PC-3 (cell line): ENCODE data around the gene TJAP1. TPM values are rescaled to one million over a fixed set of nuclear protein-coding genes. Genes with fewer than 3 reads are reported as not detected.
A peak's percentile ranks its signal among the peaks of the same experiment; 100 is the strongest.

Source experiments
- ATAC-seq: fragments of 200-7000 bp; cut with Tn5 transposase; 2 replicates; pipeline ENCODE4 v1.9.1; 2020; ENCODE audit warnings: mild to moderate bottlenecking, moderate library complexity
- BruUV-seq: library from RNA; stranded (reverse); fragments of 400-500 nt; replicated peaks from 2 replicates; lab custom pipeline; 2021; lab: Mats Ljungman, UMichigan
- CTCF ChIA-PET: fragments of 300-600 bp; sonication (Branson Sonifier 250); formaldehyde crosslinking; loops from one replicate; lab custom pipeline; 2022; ENCODE audit warnings: antibody characterized with exemption; lab: Charles Lee
- POLR2A ChIA-PET: fragments of 300-600 bp; sonication (Branson Sonifier 250); formaldehyde crosslinking; loops from one replicate; lab custom pipeline; 2022; ENCODE audit warnings: antibody characterized with exemption; ENCODE audit not compliant: unreplicated experiment; lab: Charles Lee
- DNase-seq: peaks from one replicate; pipeline ENCODE4 v3.0.0-alpha.2; 2015
- H2AFZ ChIP-seq: fragments of 300-600 bp; sonication (generic); 2 replicates; pipeline ENCODE4 v1.6.0; 2016; ENCODE audit warnings: antibody characterized with exemption, low read length
- H3F3A ChIP-seq: fragments of 300-600 bp; sonication (generic); one replicate; pipeline ENCODE4 v1.6.0; 2017; ENCODE audit warnings: antibody characterized with exemption, low read length, control low read depth, mild to moderate bottlenecking; ENCODE audit not compliant: unreplicated experiment
- H3K27ac ChIP-seq: fragments of 300-600 bp; sonication (generic); 2 replicates; pipeline ENCODE4 v1.5.1; 2016; ENCODE audit warnings: mild to moderate bottlenecking, low read length
- H3K27me3 ChIP-seq: fragments of 300-600 bp; sonication (generic); 2 replicates; pipeline ENCODE4 v1.6.1; 2016; ENCODE audit warnings: low read length, mixed read lengths
- H3K36me3 ChIP-seq: fragments of 300-600 bp; sonication (generic); 2 replicates; pipeline ENCODE4 v1.6.1; 2016; ENCODE audit warnings: low read depth, mixed run types, low read length, mixed read lengths
- H3K4me1 ChIP-seq: fragments of 300-600 bp; sonication (generic); 2 replicates; pipeline ENCODE4 v1.5.1; 2016; ENCODE audit warnings: low read length; ENCODE audit not compliant: insufficient read depth
- H3K4me2 ChIP-seq: fragments of 300-600 bp; sonication (generic); 2 replicates; pipeline ENCODE4 v1.6.0; 2016; ENCODE audit warnings: low read length
- H3K4me3 ChIP-seq: fragments of 300-600 bp; sonication (generic); 2 replicates; pipeline ENCODE4 v1.5.1; 2016; ENCODE audit warnings: mild to moderate bottlenecking, low read length, mixed read lengths
- H3K79me2 ChIP-seq: fragments of 300-600 bp; sonication (generic); 2 replicates; pipeline ENCODE4 v1.6.1; 2017; ENCODE audit warnings: low read length, mixed read lengths
- H3K9ac ChIP-seq: fragments of 300-600 bp; sonication (generic); 2 replicates; pipeline ENCODE4 v1.6.0; 2016; ENCODE audit warnings: mild to moderate bottlenecking, low read length
- H3K9me2 ChIP-seq: fragments of 300-600 bp; sonication (generic); replicated peaks from 2 replicates; pipeline ENCODE4 v1.6.1; 2016; ENCODE audit warnings: mixed run types, low read length, mixed read lengths
- H3K9me3 ChIP-seq: fragments of 300-600 bp; sonication (generic); 2 replicates; pipeline ENCODE4 v1.6.1; 2016; ENCODE audit warnings: low read length, mixed read lengths
- H4K20me1 ChIP-seq: fragments of 300-600 bp; sonication (generic); 2 replicates; pipeline ENCODE4 v1.6.1; 2016; ENCODE audit warnings: low read length, mixed read lengths
- CTCF ChIP-seq: fragments of 300-600 bp; sonication (generic); conservative IDR thresholded peaks from 2 replicates; pipeline ENCODE4 v1.5.1; 2017; ENCODE audit warnings: antibody characterized with exemption, low read depth, mild to moderate bottlenecking, low read length
- EZH2 ChIP-seq: fragments of 300-600 bp; sonication (generic); IDR thresholded peaks from one replicate; pipeline ENCODE4 v1.6.1; 2017; ENCODE audit warnings: antibody characterized with exemption, mild to moderate bottlenecking, low read length; ENCODE audit not compliant: unreplicated experiment
- EZH2phosphoT487 ChIP-seq: fragments of 300-600 bp; sonication (generic); IDR thresholded peaks from 2 replicates; pipeline ENCODE4 v1.6.1; 2018; ENCODE audit warnings: mild to moderate bottlenecking, antibody characterized with exemption, low read length, borderline replicate concordance
- intact Hi-C: fragments of 100-400 bp; cut with micrococcal nuclease; formaldehyde crosslinking; loops from 2 replicates; pipeline ENCODE4 v1.9.0; 2023
- total RNA-seq: library from RNA; depleted of rRNA; stranded (reverse); fragments of >200 nt; gene quantifications from 2 replicates; pipeline ENCODE4 v1.2.3, GENCODE V29; 2014

Gene TJAP1
- total RNA-seq, 1 experiment from 2014 or later: 28.5 TPM

GRCh38 chr6:43435682-43436437 is 41.5 kb upstream of the TJAP1 start:
- no peaks in the 10 kb centered on the region for H3K9me2 ChIP-seq
- ATAC-seq: no peak; the same call in 1 of the 2 replicates
- peak overlapping the region; percentile 23 for H3K27ac ChIP-seq
- H3K4me1 ChIP-seq: peaks cover 19% of the 10 kb centered on the region
- no TSS peak for BruUV-seq
- H3K9me3 ChIP-seq: no peaks in the 10 kb centered on the region
- H3K4me3 ChIP-seq: no peak overlapping the region
- H3K9ac ChIP-seq: no peak overlapping the region
- POLR2A ChIA-PET: no interaction called here
- peak overlapping the region; percentile 49 for H3K4me2 ChIP-seq
- H3K27me3 ChIP-seq: no peaks in the 10 kb centered on the region
- CTCF ChIA-PET: no interaction called here
- no peaks in the 10 kb centered on the region for H4K20me1 ChIP-seq
- no peaks in the 10 kb centered on the region for H3F3A ChIP-seq
- DNase-seq: no peak
- TF ChIP-seq EZH2phosphoT487 (no peak), CTCF (no peak), EZH2 (no peak)
- 0 out of 2 replicates have a peak, but pooled peaks cover 7% of the 10 kb centered on the region for H3K36me3 ChIP-seq
- intact Hi-C loops: no loop called here
- H2AFZ ChIP-seq: no peak overlapping the region
- H3K79me2 ChIP-seq: no peaks in the 10 kb centered on the region

- peak overlapping the region; percentile 23 for H3K27ac ChIP-seq
- POLR2A ChIA-PET: interaction anchor here (0.7 kb wide), 1 partner anchor 423 kb away, joined by 5 read pairs; the partner anchor contains the start of gene KLHDC3
- H3K9me2 ChIP-seq: no peaks in the 10 kb centered on the region
- no peak overlapping the region for H3K9ac ChIP-seq
- BruUV-seq: no TSS peak
- H3K4me3 ChIP-seq: no peak overlapping the region
- H3K36me3 ChIP-seq: peaks cover 10% of the 10 kb centered on the region; the same call in 1 of the 2 replicates
- CTCF ChIA-PET: interaction anchor here (0.6 kb wide), 1 partner anchor 97 kb away, joined by 10 read pairs; no protein-coding TSS in a partner anchor
- DNase-seq (peak; percentile 77), ATAC-seq (peak; percentile 89)
- H2AFZ ChIP-seq: no peak overlapping the region
- intact Hi-C loops: no loop called here
- H3K4me1 ChIP-seq: peaks cover 19% of the 10 kb centered on the region
- H3K79me2 ChIP-seq: no peaks in the 10 kb centered on the region
- H3K4me2 ChIP-seq: peak overlapping the region; percentile 49
- no peaks in the 10 kb centered on the region for H3F3A ChIP-seq
- no peaks in the 10 kb centered on the region for H3K9me3 ChIP-seq
- H3K27me3 ChIP-seq: no peaks in the 10 kb centered on the region
- no peaks in the 10 kb centered on the region for H4K20me1 ChIP-seq
- TF ChIP-seq EZH2phosphoT487: no peak
Measured at GRCh38 chr6:43436577-43437282, 40.6 kb upstream of the TJAP1 start.

GRCh38 chr6:43437700-43438099 is 39.7 kb upstream of the TJAP1 start:
- peaks cover 19% of the 10 kb centered on the region for H3K4me1 ChIP-seq
- H3K4me3 ChIP-seq: no peak overlapping the region
- DNase-seq: no peak
- no peaks in the 10 kb centered on the region for H3K79me2 ChIP-seq
- intact Hi-C loops: no loop called here
- H2AFZ ChIP-seq: no peak overlapping the region
- H3K4me2 ChIP-seq: no peak overlapping the region
- H3K9me3 ChIP-seq: no peaks in the 10 kb centered on the region
- H3K27me3 ChIP-seq: no peaks in the 10 kb centered on the region
- no peak for TF ChIP-seq CTCF
- TF ChIP-seq EZH2: no peak
- no peak for TF ChIP-seq EZH2phosphoT487
- ATAC-seq: no peak
- no peaks in the 10 kb centered on the region for H3F3A ChIP-seq
- H3K27ac ChIP-seq: no peak overlapping the region
- ChIA-PET POLR2A (interaction anchor here (0.6 to 0.7 kb wide), 2 partner anchors 69 to 423 kb away, joined by 5 to 6 read pairs; partner anchors contain the start of gene KLHDC3), CTCF (interaction anchor here (0.6 kb wide), 2 partner anchors 34 to 215 kb away, joined by 3 to 6 read pairs; no protein-coding TSS in a partner anchor)
- H3K9me2 ChIP-seq: no peaks in the 10 kb centered on the region
- H3K9ac ChIP-seq: no peak overlapping the region
- H3K36me3 ChIP-seq: peaks cover 11% of the 10 kb centered on the region; the same call in 1 of the 2 replicates
- H4K20me1 ChIP-seq: no peaks in the 10 kb centered on the region
- no TSS peak for BruUV-seq
